GM19397 (cell line): ENCODE results near the gene LRTM2.

Experiments used
- ATAC-seq: cut with Tn5 transposase; IDR thresholded peaks from one replicate; pipeline ENCODE4 v1.9.1; 2021; ENCODE audit warnings: mild to moderate bottlenecking, moderate library complexity; ENCODE audit not compliant: unreplicated experiment

LRTM2 gene

GRCh38 chr12:1820191-1820895 is at the start of gene LRTM2:
Gene LRTM2 (plus strand): TSS chr12:1820565. CDS start chr12:1828149, 7,584 bp downstream.
- no peak for ATAC-seq

GRCh38 chr12:1773937-1774655 is 46.3 kb upstream of the LRTM2 start:
- ATAC-seq = no peak

- no peak for ATAC-seq
Measured at GRCh38 chr12:1776170-1776921, 44.0 kb upstream of the LRTM2 start.

GRCh38 chr12:1777798-1778197 is 42.6 kb upstream of the LRTM2 start:
- ATAC-seq = no peak

- ATAC-seq = no peak
Measured at GRCh38 chr12:1778911-1779310, 41.5 kb upstream of the LRTM2 start.

GRCh38 chr12:1779783-1780182 is 40.6 kb upstream of the LRTM2 start:
- ATAC-seq = no peak

GRCh38 chr12:1781772-1782171 is 38.6 kb upstream of the LRTM2 start:
- ATAC-seq = no peak

GRCh38 chr12:1782215-1782614 is 38.1 kb upstream of the LRTM2 start:
- no peak for ATAC-seq

GRCh38 chr12:1787714-1788113 is 32.7 kb upstream of the LRTM2 start:
- ATAC-seq = no peak

- ATAC-seq = no peak
Measured at GRCh38 chr12:1790444-1790843, 29.9 kb upstream of the LRTM2 start.

GRCh38 chr12:1791104-1791841 is 29.1 kb upstream of the LRTM2 start:
- ATAC-seq = no peak

GRCh38 chr12:1792406-1792805 is 28.0 kb upstream of the LRTM2 start:
- no peak for ATAC-seq

GRCh38 chr12:1793426-1794210 is 26.7 kb upstream of the LRTM2 start:
- ATAC-seq = no peak

- no peak for ATAC-seq
Measured at GRCh38 chr12:1794440-1795090, 25.8 kb upstream of the LRTM2 start.

- no peak for ATAC-seq
Measured at GRCh38 chr12:1795221-1795784, 25.1 kb upstream of the LRTM2 start.

- peak; percentile 90 for ATAC-seq
Measured at GRCh38 chr12:1795785-1796514, 24.4 kb upstream of the LRTM2 start.

GRCh38 chr12:1796515-1797010 is 23.8 kb upstream of the LRTM2 start:
- peak; percentile 14 for ATAC-seq
